MM.1S (cell line): Measurements from ENCODE around the gene BCAS3.

Experiments used
- DNase-seq: peaks from one replicate; pipeline ENCODE4 v3.0.0-alpha.2; 2015
- H2AFZ ChIP-seq: fragments of 300-600 bp; sonication (generic); 2 replicates; pipeline ENCODE4 v1.6.0; 2016; ENCODE audit warnings: antibody characterized with exemption, low read length
- H3F3A ChIP-seq: fragments of 300-600 bp; sonication (generic); 2 replicates; pipeline ENCODE4 v1.6.1; 2016; ENCODE audit warnings: mild to moderate bottlenecking, antibody characterized with exemption, low read length, moderate library complexity, mixed read lengths; ENCODE audit not compliant: insufficient read depth
- H3K27ac ChIP-seq: fragments of 300-600 bp; sonication (generic); 2 replicates; pipeline ENCODE4 v1.5.1; 2016; ENCODE audit warnings: mild to moderate bottlenecking, low read length
- H3K27me3 ChIP-seq: fragments of 300-600 bp; sonication (generic); replicated peaks from 2 replicates; pipeline ENCODE4 v1.6.0; 2016; ENCODE audit warnings: low read length; ENCODE audit not compliant: insufficient read depth
- H3K36me3 ChIP-seq: fragments of 300-600 bp; sonication (generic); replicated peaks from 2 replicates; pipeline ENCODE4 v1.6.1; 2016; ENCODE audit warnings: mild to moderate bottlenecking, low read length, mixed read lengths; ENCODE audit not compliant: insufficient read depth
- H3K4me1 ChIP-seq: fragments of 300-600 bp; sonication (generic); 2 replicates; pipeline ENCODE4 v1.6.1; 2016; ENCODE audit warnings: low read length, mixed read lengths
- H3K4me2 ChIP-seq: fragments of 300-600 bp; sonication (generic); 2 replicates; pipeline ENCODE4 v1.6.0; 2016; ENCODE audit warnings: low read depth, low read length
- H3K4me3 ChIP-seq: fragments of 300-600 bp; sonication (generic); 2 replicates; pipeline ENCODE4 v1.5.1; 2016; ENCODE audit warnings: low read length, mixed read lengths
- H3K79me2 ChIP-seq: fragments of 300-600 bp; sonication (generic); 2 replicates; pipeline ENCODE4 v1.6.1; 2016; ENCODE audit warnings: mixed run types, low read length, mixed read lengths
- H3K9ac ChIP-seq: fragments of 300-600 bp; sonication (generic); 2 replicates; pipeline ENCODE4 v1.6.1; 2016; ENCODE audit warnings: low read length, mixed read lengths
- H3K9me2 ChIP-seq: fragments of 300-600 bp; sonication (generic); replicated peaks from 2 replicates; pipeline ENCODE4 v1.6.1; 2016; ENCODE audit warnings: mild to moderate bottlenecking, low read length, mixed read lengths; ENCODE audit not compliant: insufficient read depth
- H3K9me3 ChIP-seq: fragments of 300-600 bp; sonication (generic); replicated peaks from 2 replicates; pipeline ENCODE4 v1.6.1; 2016; ENCODE audit warnings: mild to moderate bottlenecking, low read length, mixed read lengths; ENCODE audit not compliant: insufficient read depth
- H4K20me1 ChIP-seq: fragments of 300-600 bp; sonication (generic); 2 replicates; pipeline ENCODE4 v1.6.1; 2016; ENCODE audit warnings: mild to moderate bottlenecking, low read length, moderate library complexity, mixed read lengths; ENCODE audit not compliant: insufficient read depth
- CTCF ChIP-seq: fragments of 300-600 bp; sonication (generic); IDR thresholded peaks from 2 replicates; pipeline ENCODE4 v1.5.1; 2016; ENCODE audit warnings: antibody characterized with exemption, low read length, mixed read lengths
- EZH2 ChIP-seq: fragments of 300-600 bp; sonication (generic); optimal IDR thresholded peaks from 2 replicates; pipeline ENCODE3; 2017; ENCODE audit warnings: low read depth, mild to moderate bottlenecking, antibody characterized with exemption, low read length, mixed read lengths
- EZH2phosphoT487 ChIP-seq: fragments of 300-600 bp; sonication (generic); IDR thresholded peaks from 2 replicates; pipeline ENCODE4 v1.6.1; 2018; ENCODE audit warnings: antibody characterized with exemption, low read length

BCAS3 gene

GRCh38 chr17:61267847-61268246, 590.2 kb downstream of the BCAS3 start:
- Histone ChIP-seq H3K9me3 (no peaks in the 10 kb centered on the region), H3K27ac (no peak overlapping the region), H3K9me2 (no peaks in the 10 kb centered on the region), H3K4me3 (no peak overlapping the region), H3K79me2 (no peaks in the 10 kb centered on the region), H3K27me3 (no peaks in the 10 kb centered on the region), H4K20me1 (no peaks in the 10 kb centered on the region), H2AFZ (no peak overlapping the region), H3K4me2 (no peak overlapping the region), H3K9ac (no peak overlapping the region), H3K4me1 (no peaks in the 10 kb centered on the region), H3K36me3 (no peaks in the 10 kb centered on the region), H3F3A (no peaks in the 10 kb centered on the region)
- DNase-seq: no peak
- no peak for TF ChIP-seq CTCF

GRCh38 chr17:61275395-61275794, 597.7 kb downstream of the BCAS3 start:
- no peak overlapping the region for H3K4me2 ChIP-seq
- H3K9me3 ChIP-seq: no peaks in the 10 kb centered on the region
- H3F3A ChIP-seq: no peaks in the 10 kb centered on the region
- no peaks in the 10 kb centered on the region for H4K20me1 ChIP-seq
- TF ChIP-seq EZH2phosphoT487: no peak
- no peak for TF ChIP-seq EZH2
- TF ChIP-seq CTCF: no peak
- H3K9ac ChIP-seq: no peak overlapping the region
- no peak overlapping the region for H2AFZ ChIP-seq
- DNase-seq: no peak
- no peaks in the 10 kb centered on the region for H3K36me3 ChIP-seq
- no peak overlapping the region for H3K4me3 ChIP-seq
- H3K27me3 ChIP-seq: no peaks in the 10 kb centered on the region
- no peaks in the 10 kb centered on the region for H3K9me2 ChIP-seq
- no peaks in the 10 kb centered on the region for H3K79me2 ChIP-seq
- peaks cover 13% of the 10 kb centered on the region for H3K4me1 ChIP-seq
- no peak overlapping the region for H3K27ac ChIP-seq

DNA sequence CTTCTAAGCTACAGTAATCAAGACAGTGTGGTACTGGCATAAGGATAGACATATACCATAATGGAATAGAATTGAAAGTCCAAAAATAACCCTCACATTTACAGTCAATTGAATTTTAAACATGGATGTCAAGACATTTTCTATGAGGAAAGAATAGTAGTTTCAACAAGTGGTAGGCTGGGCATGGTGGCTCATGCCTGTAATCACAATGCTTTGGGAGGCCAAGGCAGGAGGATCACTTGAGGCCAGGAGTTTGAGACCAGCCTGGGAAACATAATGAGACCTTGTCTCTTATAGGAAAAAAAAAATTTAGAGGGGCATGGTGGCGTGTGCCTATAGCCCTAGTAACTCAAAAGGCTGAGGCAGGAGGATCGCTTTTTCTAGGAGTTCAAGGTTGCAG, 599.2 kb downstream of the BCAS3 start:
- Histone ChIP-seq H3K4me3 (no peak overlapping the region), H3K9me3 (no peaks in the 10 kb centered on the region), H2AFZ (no peak overlapping the region), H3K27ac (no peak overlapping the region), H3K79me2 (no peaks in the 10 kb centered on the region), H3K4me2 (no peak overlapping the region), H4K20me1 (no peaks in the 10 kb centered on the region), H3K27me3 (no peaks in the 10 kb centered on the region), H3K9me2 (no peaks in the 10 kb centered on the region), H3F3A (no peaks in the 10 kb centered on the region), H3K36me3 (no peaks in the 10 kb centered on the region), H3K9ac (no peak overlapping the region), H3K4me1 (peaks cover 13% of the 10 kb centered on the region)
- no peak for DNase-seq
- TF ChIP-seq EZH2phosphoT487: no peak
- no peak for TF ChIP-seq EZH2
- TF ChIP-seq CTCF: no peak
